Parathyroid adenoma (tissue), 2 donors: ENCODE results near the gene ABHD11.
A peak's percentile ranks its signal among the peaks of the same experiment; 100 is the strongest.
"Not testable (repeated sequence)": the region's sequence is repeated elsewhere in the genome, so short reads cannot be mapped to it uniquely, and the experiment has no call there.

ENCODE experiments used
- H2AFZ ChIP-seq: fragments of 300-600 bp; sonication (generic); one replicate; pipeline ENCODE4 v1.7.0; 2017; ENCODE audit warnings: antibody characterized with exemption, mild to moderate bottlenecking
- H3K27ac ChIP-seq: fragments of 300-600 bp; sonication (generic); one replicate; pipeline ENCODE4 v1.7.0; 2017
- H3K27me3 ChIP-seq: fragments of 300-600 bp; sonication (generic); one replicate; pipeline ENCODE4 v1.7.0; 2017; ENCODE audit warnings: low read length; ENCODE audit not compliant: control insufficient read depth, insufficient read depth
- H3K36me3 ChIP-seq: fragments of 300-600 bp; sonication (generic); one replicate; pipeline ENCODE4 v1.7.0; 2017; ENCODE audit warnings: low read length; ENCODE audit not compliant: control insufficient read depth, insufficient read depth
- H3K4me1 ChIP-seq: fragments of 300-600 bp; sonication (generic); one replicate; pipeline ENCODE4 v1.7.0; 2017; ENCODE audit warnings: control low read depth
- H3K4me2 ChIP-seq: fragments of 300-600 bp; sonication (generic); one replicate; pipeline ENCODE4 v1.7.0; 2017; ENCODE audit warnings: low read length
- H3K4me3 ChIP-seq: fragments of 300-600 bp; sonication (generic); one replicate; pipeline ENCODE4 v1.7.0; 2017; ENCODE audit warnings: low read depth, low read length
- H3K79me2 ChIP-seq: fragments of 300-600 bp; sonication (generic); one replicate; pipeline ENCODE4 v1.7.0; 2017; ENCODE audit warnings: control low read depth
- H3K9ac ChIP-seq: fragments of 300-600 bp; sonication (generic); one replicate; pipeline ENCODE4 v1.7.0; 2017; ENCODE audit warnings: mild to moderate bottlenecking
- H3K9me3 ChIP-seq: fragments of 300-600 bp; sonication (generic); one replicate; pipeline ENCODE4 v1.7.0; 2017; ENCODE audit warnings: low read length; ENCODE audit not compliant: control insufficient read depth
- CTCF ChIP-seq: fragments of 300-600 bp; sonication (generic); IDR thresholded peaks from one replicate; pipeline ENCODE4 v1.7.0; 2017; ENCODE audit warnings: antibody characterized with exemption, mild to moderate bottlenecking
- donor health status: primary hyperparathyroidism.

ABHD11 gene

GRCh38 chr7:73738612-73739386 lies at the start of gene ABHD11:
TSS of gene ABHD11 (minus strand) at chr7:73738802. CDS start at chr7:73738770, 32 bp downstream.
- Histone ChIP-seq H3K79me2 (no peaks in the 10 kb centered on the region), H3K36me3 (no peaks in the 10 kb centered on the region), H2AFZ (peak within 1 kb of the TSS; percentile 94), H3K9me3 (no peaks in the 10 kb centered on the region), H3K27me3 (no peaks in the 10 kb centered on the region), H3K4me1 (peaks cover 30% of the 10 kb centered on the region), H3K9ac (peak within 1 kb of the TSS; percentile 28), H3K4me2 (peak within 1 kb of the TSS; percentile 93), H3K27ac (peak within 1 kb of the TSS; percentile 89), H3K4me3 (peak within 1 kb of the TSS; percentile 81)
- no peak for TF ChIP-seq CTCF

GRCh38 chr7:73787786-73788048 lies 49.1 kb upstream of the ABHD11 start:
- H3K79me2 ChIP-seq, H3K36me3 ChIP-seq, H3K9me3 ChIP-seq, H3K9ac ChIP-seq, H3K4me1 ChIP-seq, H3K4me3 ChIP-seq, H3K27me3 ChIP-seq, H3K27ac ChIP-seq, H2AFZ ChIP-seq, H3K4me2 ChIP-seq: not testable (repeated sequence)

GRCh38 chr7:73786588-73786987 lies 48.0 kb upstream of the ABHD11 start:
- Histone ChIP-seq H3K79me2 (no peaks in the 10 kb centered on the region), H3K4me2 (no peak overlapping the region)
- no peak for TF ChIP-seq CTCF

GRCh38 chr7:73779517-73779916 lies 40.9 kb upstream of the ABHD11 start:
- no peak for TF ChIP-seq CTCF
- H3K9me3 ChIP-seq = no peaks in the 10 kb centered on the region
- H3K27ac ChIP-seq = no peak overlapping the region
- no peak overlapping the region for H2AFZ ChIP-seq
- H3K79me2 ChIP-seq = no peaks in the 10 kb centered on the region
- H3K9ac ChIP-seq = no peak overlapping the region
- no peak overlapping the region for H3K4me3 ChIP-seq
- H3K4me2 ChIP-seq = no peak overlapping the region
- H3K36me3 ChIP-seq = no peaks in the 10 kb centered on the region
- no peaks in the 10 kb centered on the region for H3K27me3 ChIP-seq
- no peaks in the 10 kb centered on the region for H3K4me1 ChIP-seq

More at GRCh38 chr7:73786588-73786987, 48.0 kb upstream of the ABHD11 start:
- H2AFZ ChIP-seq = no peak overlapping the region
- H3K27ac ChIP-seq = no peak overlapping the region
- H3K27me3 ChIP-seq = no peaks in the 10 kb centered on the region
- no peaks in the 10 kb centered on the region for H3K36me3 ChIP-seq
- H3K4me3 ChIP-seq = no peak overlapping the region
- no peak overlapping the region for H3K9ac ChIP-seq
- H3K4me1 ChIP-seq = no peaks in the 10 kb centered on the region
- H3K9me3 ChIP-seq = no peaks in the 10 kb centered on the region

- no peaks in the 10 kb centered on the region for H3K79me2 ChIP-seq
- H3K4me3 ChIP-seq = no peak overlapping the region
- no peaks in the 10 kb centered on the region for H3K36me3 ChIP-seq
- no peaks in the 10 kb centered on the region for H3K27me3 ChIP-seq
- no peak overlapping the region for H3K27ac ChIP-seq
- H3K4me1 ChIP-seq = no peaks in the 10 kb centered on the region
- no peak for TF ChIP-seq CTCF
- no peak overlapping the region for H3K4me2 ChIP-seq
- no peak overlapping the region for H3K9ac ChIP-seq
- H3K9me3 ChIP-seq = no peaks in the 10 kb centered on the region
- no peak overlapping the region for H2AFZ ChIP-seq
Measured at GRCh38 chr7:73778801-73779389, 40.3 kb upstream of the ABHD11 start.
